Tongue (tissue), 2 donors: ENCODE measurements around the gene AP2S1. TPM values are rescaled to one million over a fixed set of nuclear protein-coding genes. Genes with fewer than 3 reads are reported as not detected.
"Not testable (repeated sequence)": the region's sequence is repeated elsewhere in the genome, so short reads cannot be mapped to it uniquely, and the experiment has no call there.

Source experiments
- DNase-seq: peaks from one replicate; pipeline ENCODE4 v3.0.0-alpha.2; 2015
- total RNA-seq: library from RNA; depleted of rRNA; stranded (reverse); fragments of >200 nt; gene quantifications from one replicate; pipeline ENCODE4 v1.2.3, GENCODE V29; 2014

AP2S1 gene
- total RNA-seq, 1 donor from 2014 or later, result 43.3 TPM

GRCh38 chr19:46867170-46867569, 16.5 kb upstream of the AP2S1 start:
- no peak for DNase-seq

- no peak for DNase-seq
These were observed 15.9 kb upstream of the AP2S1 start for GRCh38 chr19:46866407-46867136.

DNA sequence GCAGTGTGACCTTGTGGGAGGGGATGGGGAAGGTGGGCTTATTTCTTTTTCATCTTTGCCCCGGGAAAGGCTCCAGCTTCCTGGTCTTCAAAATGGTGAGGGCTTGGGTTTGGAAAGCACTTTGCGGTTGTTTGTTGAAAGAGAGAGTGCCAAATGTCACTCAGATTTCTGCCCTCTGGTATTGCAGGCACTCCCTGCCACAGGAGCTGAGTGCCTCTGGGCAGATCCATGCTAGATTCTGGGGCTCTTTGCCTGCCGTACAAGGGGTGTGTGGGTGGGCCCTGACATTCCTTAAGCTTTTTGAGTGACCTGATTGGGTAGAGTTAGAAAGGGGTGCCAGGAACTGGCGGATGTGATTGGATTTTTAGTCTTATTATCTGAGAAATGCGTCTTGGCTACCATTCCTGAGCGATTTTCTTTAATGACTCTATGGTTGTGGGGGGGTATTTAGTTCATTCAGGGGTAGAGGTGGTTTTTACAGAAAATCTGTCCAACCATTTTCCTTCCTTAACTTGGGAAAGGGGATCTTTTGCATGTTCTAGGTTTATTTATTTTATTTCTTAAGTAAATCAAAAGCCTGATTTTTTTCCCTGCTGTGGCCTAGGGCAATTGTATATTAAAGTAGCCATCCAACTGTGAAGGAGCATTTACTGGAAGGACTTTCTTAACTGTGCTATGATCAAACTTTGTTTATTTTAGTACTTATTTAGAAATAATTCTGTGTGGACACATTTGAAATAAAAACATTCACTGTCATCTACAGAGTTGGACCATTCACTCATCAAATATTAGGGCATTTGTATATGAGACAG, 13.4 kb upstream of the AP2S1 start:
- peak; percentile 54 for DNase-seq

DNA sequence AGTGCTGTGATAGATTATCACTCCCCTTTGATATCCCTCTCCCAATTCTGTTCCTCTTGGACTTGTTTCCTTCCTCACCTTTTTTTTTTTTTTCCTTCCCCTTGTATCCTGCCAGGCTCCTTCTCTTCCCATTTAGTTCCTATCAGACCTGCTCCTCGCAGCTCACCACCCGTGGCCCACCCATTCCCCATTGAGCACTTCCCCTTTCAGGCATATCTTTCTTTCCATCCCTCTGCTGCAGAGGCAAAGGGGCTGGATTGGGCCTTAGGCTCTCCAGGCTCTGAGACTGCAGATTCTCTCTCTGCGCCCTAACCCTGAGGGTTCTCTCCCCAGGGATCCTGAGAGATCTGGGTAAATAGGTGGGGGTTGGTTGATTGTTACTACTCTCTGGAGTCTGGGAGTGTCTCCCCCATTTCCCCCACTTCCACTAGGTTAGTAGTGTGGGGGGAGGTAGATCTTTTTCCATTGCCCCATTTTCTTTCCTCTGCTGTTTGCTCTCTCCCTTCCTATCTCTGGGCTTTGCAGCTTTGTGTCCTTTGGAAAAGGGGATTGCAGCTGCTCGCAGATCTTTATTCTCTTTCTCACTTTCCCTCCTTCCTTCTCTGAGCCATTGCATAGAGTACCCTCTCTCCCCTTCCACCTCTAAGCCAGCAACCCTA, 12.5 kb upstream of the AP2S1 start:
- no peak for DNase-seq

- peak; percentile 24 for DNase-seq
These were observed 11.8 kb upstream of the AP2S1 start for GRCh38 chr19:46862503-46862834.

DNA sequence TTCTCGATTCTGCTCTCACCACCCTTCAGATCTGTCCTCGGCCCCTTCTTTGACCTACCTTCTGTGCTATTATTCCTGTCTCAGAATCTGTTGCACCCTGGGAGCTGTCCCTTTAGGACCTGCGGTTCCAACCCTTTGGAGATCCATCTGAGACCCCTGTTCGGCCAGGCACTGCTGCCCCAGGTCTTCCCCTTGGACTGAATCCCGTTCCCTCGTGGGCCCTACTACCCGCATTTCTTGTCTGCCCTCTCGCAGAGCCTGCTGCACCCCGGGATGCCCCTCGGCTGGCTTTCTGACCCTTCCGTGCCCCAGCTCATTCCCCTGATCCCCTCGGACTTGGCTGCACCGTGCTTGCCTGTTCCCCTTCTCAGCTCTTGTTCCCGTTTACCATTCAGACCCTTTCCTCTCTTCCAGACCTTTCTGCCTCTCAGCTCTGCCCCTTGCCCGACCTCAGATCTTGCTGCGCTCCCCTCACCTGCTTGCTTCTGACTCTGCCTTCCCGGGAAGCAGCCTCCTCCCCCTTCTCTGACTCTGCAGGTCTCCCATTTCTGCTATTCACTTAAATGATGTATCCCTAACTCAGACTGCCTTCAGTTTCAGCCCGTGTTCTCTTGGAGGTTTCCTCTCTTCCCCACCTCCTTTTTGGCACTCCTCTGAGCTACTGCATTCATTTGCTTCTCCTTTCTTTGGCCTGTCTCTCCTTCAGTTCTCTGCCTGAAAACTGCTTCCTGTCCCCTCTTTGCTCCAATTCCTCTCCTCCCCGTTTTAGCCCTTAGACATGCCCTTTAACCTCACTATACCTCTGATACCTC, 11.3 kb upstream of the AP2S1 start:
- DNase-seq, result peak; percentile 48

DNA sequence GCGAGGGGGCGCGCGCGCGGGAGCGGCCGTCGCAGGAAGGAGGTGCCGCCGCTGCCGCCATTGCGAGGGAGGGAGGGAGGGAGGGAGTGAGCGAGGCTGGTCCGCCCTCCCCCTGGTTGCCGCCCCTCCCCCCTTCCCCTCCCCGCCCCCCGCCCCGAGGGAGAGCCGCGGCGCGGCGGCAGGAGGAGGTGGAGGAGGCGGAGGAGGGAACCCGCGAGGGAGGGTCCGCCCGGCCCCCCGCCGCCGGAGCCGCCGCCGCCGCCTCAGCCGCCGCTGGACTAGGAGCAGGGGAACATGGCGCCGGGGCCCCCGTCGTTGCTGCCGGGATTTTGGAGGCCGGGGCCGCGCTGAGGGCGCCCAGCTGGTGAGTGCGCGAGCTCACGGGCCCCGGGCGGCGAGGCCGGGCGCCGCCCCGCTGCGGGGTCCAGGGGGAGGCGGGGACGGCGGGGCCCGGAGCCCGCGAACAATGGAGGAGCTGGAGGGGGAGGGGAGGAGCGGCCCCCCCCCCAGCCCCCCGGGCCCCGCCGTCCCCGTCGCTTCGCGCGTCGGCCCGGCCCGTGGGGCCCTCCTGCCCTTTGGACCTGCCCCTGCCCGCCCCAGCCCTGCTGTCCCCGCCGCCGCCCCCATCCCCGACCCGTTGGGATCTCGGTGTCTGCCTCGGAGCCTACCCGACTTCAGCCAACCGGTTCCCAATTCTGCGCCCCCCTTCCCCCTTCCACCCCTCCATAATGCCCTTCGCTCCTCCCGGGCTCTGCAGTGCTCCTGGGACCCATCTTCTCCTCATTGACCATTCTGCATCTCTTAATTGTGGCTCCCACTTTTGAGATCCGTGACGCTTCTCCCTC, 10.4 kb upstream of the AP2S1 start, which contains the start of gene ARHGAP35:
Gene ARHGAP35, plus strand, starts transcription at position 152 of the 845 bp plus-strand sequence. CDS start 57,679 bp downstream, outside the sequence.
- DNase-seq, result no peak

DNA sequence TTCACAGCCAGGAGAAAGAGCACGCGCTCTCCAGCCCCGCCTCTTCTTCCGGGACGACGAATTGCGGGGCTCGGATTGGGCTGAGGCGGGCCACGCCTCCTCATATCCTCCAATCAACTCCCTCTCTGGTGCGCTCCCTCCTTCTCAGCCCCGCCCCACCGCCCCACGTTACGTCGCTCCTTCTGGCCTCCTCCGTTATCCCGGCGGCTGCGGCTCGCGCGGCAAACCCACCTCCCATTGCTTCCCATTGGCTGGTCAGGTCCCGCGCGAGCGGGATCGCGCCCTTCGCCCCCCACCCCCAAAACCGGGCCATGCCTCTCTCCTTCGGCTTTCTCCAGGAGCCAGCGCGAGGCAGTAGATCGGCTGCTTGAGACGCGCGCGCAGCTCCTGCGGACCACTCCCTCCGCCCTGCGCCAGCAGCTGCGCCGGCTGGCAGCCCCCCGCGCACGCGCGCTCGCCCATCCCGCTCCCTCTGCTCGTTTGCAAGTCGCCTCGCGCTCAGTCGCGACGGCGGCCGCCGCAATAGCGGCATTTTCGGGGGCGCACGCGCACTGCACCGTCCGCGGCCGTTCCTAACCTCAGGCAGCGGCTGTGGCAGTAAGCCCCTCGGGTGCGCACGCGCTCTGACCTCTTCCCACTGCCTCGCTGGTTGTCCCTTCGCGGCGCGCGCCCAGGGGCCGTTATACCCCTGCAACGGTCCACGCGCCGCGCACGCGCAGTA, 9.6 kb upstream of the AP2S1 start:
- DNase-seq, result peak; percentile 99

- DNase-seq, result peak; percentile 83
These were observed 9.0 kb upstream of the AP2S1 start for GRCh38 chr19:46859637-46860124.

GRCh38 chr19:46856062-46857022, 5.7 kb upstream of the AP2S1 start:
- peak; percentile 99 for DNase-seq

DNA sequence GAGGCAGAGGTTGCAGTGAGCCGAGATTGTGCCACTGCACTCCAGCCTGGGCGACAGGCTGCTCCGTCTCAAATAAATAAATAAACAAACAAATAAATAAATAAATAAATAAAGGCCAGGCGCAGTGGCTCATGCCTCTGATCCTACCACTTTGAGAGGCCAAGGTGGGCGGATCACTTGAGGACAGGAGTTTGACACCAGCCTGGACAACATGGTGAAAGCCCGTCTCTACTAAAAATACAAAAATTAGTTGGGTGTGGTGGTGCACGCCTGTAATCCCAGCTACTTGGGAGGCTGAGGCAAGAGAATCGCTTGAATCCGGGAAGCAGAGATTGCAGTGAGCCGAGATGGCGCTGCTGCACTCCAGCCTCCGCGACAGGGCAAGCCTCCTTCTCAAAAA, 4.1 kb upstream of the AP2S1 start:
- not testable (repeated sequence) for DNase-seq

- no peak for DNase-seq
These were observed 2.2 kb upstream of the AP2S1 start for GRCh38 chr19:46852830-46853229.

DNA sequence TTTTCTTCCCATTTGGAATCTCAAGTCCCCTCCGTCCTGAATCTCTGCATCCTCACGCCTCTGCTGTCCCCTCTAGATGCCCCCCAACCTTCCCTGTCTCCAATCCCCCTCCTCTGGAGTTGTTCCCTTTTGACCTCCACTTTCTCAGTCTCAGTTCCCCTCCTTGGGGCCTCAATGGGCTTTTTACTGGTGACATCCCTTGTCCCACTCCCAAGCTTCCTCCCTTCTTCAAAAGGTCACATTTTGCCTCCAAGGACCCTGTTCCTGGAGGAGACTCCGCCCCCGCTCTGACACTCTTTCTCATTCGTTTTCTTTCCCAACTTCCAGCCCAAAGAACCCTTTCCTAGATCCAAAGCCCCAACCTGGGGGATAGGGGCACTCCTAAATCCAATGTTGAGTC, 1.0 kb downstream of the AP2S1 start:
- no peak for DNase-seq

DNA sequence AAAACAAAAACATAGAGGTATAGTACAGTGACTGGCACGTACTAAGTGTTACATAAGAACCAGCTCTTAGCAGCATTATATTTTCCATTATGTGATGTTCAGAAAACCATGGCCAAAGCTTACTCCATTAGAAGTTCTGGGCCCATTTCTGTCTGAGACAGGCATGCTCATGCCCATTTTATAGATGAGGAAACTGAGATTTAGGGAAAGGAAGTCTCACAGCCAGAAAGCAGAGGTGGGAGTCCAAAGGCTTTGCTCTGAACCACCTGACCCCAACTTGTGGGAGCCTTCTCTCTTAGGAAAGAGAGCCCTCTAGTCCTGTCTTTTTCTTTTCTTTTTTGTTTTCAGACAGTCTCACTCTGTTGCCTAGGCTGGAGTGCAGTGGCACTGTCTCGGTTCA, 2.3 kb downstream of the AP2S1 start:
- DNase-seq, result no peak

GRCh38 chr19:46847528-46847927, 3.1 kb downstream of the AP2S1 start:
- no peak for DNase-seq

DNA sequence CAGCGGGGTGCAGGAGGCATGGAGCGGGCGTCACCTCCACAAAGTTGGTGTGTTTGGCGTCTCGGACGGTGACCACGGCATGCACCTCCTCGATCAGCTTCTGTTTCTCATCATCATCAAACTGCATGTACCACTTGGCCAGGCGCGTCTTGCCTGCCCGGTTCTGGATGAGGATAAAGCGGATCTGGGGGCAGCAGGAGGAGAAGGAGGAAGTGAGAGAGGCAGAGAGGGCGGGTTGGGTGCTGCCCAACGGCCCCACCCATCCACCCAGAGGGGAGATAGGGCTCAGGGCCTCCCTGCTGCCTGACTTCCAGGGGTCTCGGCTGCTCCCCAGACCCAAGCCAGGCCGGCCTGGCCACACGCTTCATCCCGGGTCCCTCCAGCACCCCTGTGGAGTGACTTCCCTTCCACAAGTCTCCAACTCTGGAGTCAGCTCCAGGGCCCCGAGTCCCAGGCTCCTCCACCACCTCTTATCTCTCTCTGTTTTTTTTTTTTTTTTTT, 4.6 kb downstream of the AP2S1 start:
- no peak for DNase-seq

DNA sequence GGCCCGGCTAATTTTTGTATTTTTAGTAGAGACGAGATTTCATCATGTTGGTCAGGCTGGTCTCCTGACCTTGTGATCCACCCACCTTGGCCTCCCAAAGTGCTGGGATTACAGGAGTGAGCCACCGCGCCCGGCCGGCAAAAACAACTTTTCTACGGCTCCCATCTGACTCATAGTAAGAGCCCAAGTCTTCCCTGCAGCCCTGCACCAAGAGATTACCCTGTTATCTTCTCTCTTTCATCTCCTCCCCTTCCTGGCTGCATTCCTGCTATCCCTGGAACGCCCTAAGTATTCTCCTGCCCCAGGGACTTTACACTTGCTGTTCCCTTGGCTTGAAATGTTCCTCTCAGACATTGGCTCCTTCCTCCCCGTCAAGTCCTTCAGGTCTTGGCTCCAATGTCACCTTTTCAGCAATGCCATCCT, 6.6 kb downstream of the AP2S1 start:
- no peak for DNase-seq

DNA sequence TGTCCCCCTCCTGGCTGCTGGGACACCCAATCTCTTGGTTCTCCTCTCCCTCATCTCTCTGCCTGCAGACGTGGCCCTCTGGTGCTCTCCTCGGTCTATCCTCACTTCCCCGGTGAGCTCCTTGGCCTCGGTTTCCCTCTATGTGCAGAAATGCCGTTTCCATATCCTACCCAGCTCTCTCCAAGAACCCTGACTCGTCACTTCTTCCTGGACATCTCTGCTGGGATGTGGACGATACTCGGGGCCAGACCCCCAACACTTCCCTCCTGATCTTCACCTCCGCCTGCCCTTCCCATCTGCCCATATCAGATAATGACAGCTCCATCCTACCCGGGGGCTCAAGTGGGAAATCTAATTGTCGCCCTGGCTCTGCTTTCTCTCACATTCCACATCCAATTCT, 7.9 kb downstream of the AP2S1 start:
- DNase-seq, result no peak
